Measurements from ENCODE around the gene SPNS2.

- no peak for TF ChIP-seq CTCF (IDR thresholded peaks at IDR 0.05)
- TF ChIP-seq REST (IDR thresholded peaks at IDR 0.05; ENCODE audit: insufficient read depth in 1 of 2, low read depth in 2 of 2, low read length in 1 of 2) = no peak
- TF ChIP-seq POLR2AphosphoS5 (IDR thresholded peaks at IDR 0.05; ENCODE audit: low read depth, low read length) = no peak
- no peak for TF ChIP-seq TCF7L2 (IDR thresholded peaks at IDR 0.05; ENCODE audit: low read depth, low read length)
- TF ChIP-seq SIN3A (IDR thresholded peaks at IDR 0.05; ENCODE audit: borderline replicate concordance, insufficient read depth, low read depth, low read length) = no peak
Measured at GRCh38 chr17:4467287-4467686, 31.4 kb upstream of the SPNS2 start.

Data from Panc1 (cell line).